ENCODE data around the gene ABO.
"Not testable (repeated sequence)": the region's sequence is repeated elsewhere in the genome, so short reads cannot be mapped to it uniquely, and the experiment has no call there.

Gene ABO

GRCh38 chr9:133275105-133276000, at the start of gene ABO:
ABO (minus strand) TSS chr9:133275201.
- peak; percentile 22 for DNase-seq

- no peak for DNase-seq
Measured at GRCh38 chr9:133323991-133324703, 49.1 kb upstream of the ABO start.

GRCh38 chr9:133323211-133323610, 48.2 kb upstream of the ABO start:
- DNase-seq: no peak

- no peak for DNase-seq
Measured at GRCh38 chr9:133322701-133323100, 47.7 kb upstream of the ABO start.

GRCh38 chr9:133321411-133321935, 46.5 kb upstream of the ABO start:
- DNase-seq: no peak

- no peak for DNase-seq
Measured at GRCh38 chr9:133320421-133320881, 45.5 kb upstream of the ABO start.

GRCh38 chr9:133317551-133317950, 42.5 kb upstream of the ABO start:
- DNase-seq: not testable (repeated sequence)

- no peak for DNase-seq
Measured at GRCh38 chr9:133315997-133316396, 41.0 kb upstream of the ABO start.

- no peak for DNase-seq
Measured at GRCh38 chr9:133309608-133310007, 34.6 kb upstream of the ABO start.

- no peak for DNase-seq
Measured at GRCh38 chr9:133307301-133307700, 32.3 kb upstream of the ABO start.

GRCh38 chr9:133306242-133307204, 31.5 kb upstream of the ABO start:
- DNase-seq: no peak

- no peak for DNase-seq
Measured at GRCh38 chr9:133305731-133306130, 30.7 kb upstream of the ABO start.

GRCh38 chr9:133304477-133305377, 29.7 kb upstream of the ABO start:
- no peak for DNase-seq

GRCh38 chr9:133304158-133304470, 29.1 kb upstream of the ABO start:
- no peak for DNase-seq

- no peak for DNase-seq
Measured at GRCh38 chr9:133303266-133304157, 28.5 kb upstream of the ABO start.

GRCh38 chr9:133301253-133302230, 26.5 kb upstream of the ABO start:
- no peak for DNase-seq

- DNase-seq: not testable (repeated sequence)
Measured at GRCh38 chr9:133299996-133300395, 25.0 kb upstream of the ABO start.

GRCh38 chr9:133294257-133294656, 19.3 kb upstream of the ABO start:
- no peak for DNase-seq

- no peak for DNase-seq
Measured at GRCh38 chr9:133290751-133291302, 15.8 kb upstream of the ABO start.
